ENCODE data around the gene UBA3.

- TF ChIP-seq, protein P1, sequence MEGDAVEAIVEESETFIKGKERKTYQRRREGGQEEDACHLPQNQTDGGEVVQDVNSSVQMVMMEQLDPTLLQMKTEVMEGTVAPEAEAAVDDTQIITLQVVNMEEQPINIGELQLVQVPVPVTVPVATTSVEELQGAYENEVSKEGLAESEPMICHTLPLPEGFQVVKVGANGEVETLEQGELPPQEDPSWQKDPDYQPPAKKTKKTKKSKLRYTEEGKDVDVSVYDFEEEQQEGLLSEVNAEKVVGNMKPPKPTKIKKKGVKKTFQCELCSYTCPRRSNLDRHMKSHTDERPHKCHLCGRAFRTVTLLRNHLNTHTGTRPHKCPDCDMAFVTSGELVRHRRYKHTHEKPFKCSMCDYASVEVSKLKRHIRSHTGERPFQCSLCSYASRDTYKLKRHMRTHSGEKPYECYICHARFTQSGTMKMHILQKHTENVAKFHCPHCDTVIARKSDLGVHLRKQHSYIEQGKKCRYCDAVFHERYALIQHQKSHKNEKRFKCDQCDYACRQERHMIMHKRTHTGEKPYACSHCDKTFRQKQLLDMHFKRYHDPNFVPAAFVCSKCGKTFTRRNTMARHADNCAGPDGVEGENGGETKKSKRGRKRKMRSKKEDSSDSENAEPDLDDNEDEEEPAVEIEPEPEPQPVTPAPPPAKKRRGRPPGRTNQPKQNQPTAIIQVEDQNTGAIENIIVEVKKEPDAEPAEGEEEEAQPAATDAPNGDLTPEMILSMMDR (IDR thresholded peaks at IDR 0.05; ENCODE audit: low read length), result no peak
- no peak for TF ChIP-seq EZH2 (IDR thresholded peaks at IDR 0.05; ENCODE audit: borderline replicate concordance, low read length)
These were observed 25.2 kb upstream of the UBA3 start for GRCh38 chr3:69105320-69105719.

Measured in OCI-LY1 (cell line).